ENCODE measurements around the gene NDUFA12.

The NDUFA12 gene

DNA sequence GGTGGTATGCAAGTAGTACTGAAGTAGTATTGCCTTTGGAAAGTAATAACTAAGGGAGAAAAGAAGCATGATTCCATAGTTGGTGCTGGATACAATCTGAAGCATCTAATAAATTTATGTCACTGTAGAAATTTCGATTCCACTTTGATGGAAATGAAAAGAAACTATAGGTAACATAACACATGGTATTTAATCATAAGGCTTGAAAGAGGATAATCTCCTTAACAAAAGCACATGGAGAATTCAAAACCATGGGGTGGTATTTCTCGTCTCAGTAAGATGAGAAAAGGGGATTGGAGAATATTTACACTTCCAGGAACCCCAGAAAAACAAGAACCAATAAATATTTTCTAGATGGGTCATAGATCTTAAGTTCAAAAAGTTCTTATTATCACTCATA is 72.7 kb downstream of the NDUFA12 start:
- DNase-seq = no peak

DNA sequence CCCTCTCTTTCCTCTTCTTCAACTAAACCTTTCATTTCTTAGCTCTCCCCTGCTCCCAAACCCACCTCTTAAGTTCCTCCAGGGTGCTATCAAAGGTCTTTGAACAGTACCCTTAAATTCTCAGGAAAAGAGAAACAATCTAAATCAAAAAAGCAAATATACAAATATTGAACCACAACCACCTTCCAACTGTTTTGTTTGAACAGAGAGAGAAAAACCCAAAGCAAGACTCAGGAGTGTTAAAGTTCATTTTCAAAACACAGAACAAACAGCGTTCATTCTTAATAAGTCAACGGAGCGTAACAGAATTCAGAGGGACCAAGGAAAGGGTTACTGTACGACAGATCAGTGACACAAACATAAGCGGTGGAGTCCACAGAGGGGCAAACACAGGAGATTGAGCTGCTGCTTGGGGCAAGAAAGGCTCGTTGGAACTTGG is 73.3 kb downstream of the NDUFA12 start:
- no peak for DNase-seq

- DNase-seq = no peak
Observed at GRCh38 chr12:94929780-94930179, 73.7 kb downstream of the NDUFA12 start.

GRCh38 chr12:94925729-94926128 is 77.8 kb downstream of the NDUFA12 start:
- no peak for DNase-seq

- DNase-seq = no peak
Observed at GRCh38 chr12:94925206-94925605, 78.3 kb downstream of the NDUFA12 start.

DNA sequence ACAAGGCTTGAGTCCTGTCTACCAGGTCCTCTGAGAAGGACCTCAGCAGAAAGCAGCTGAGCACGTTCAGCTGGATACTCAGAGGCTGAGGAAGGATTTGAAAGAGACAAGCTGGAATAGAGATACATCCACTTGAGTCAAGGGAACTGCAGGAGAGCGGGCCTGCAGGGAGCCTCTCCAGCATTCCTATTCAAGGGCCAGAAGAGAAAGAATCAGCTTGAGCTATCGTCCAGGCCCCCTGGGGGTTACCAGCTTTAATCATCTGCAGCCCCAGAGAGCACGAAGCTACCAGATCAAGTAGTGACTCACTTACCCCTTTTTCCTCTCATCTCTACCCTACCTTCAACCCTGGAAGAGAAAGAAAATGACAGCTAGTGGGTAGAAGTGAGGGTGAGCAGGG is 80.9 kb downstream of the NDUFA12 start:
- no peak for DNase-seq

Data from CD4-positive, alpha-beta T cell treated with Interleukin-15 for 1 hour (primary cell).